ENCODE results near the gene DYDC2.

The DYDC2 gene

GRCh38 chr10:80324891-80325364 is 31.7 kb upstream of the DYDC2 start:
- Histone ChIP-seq H3K4ac (ENCODE audit: low read length) (no peak overlapping the region), H4K91ac (ENCODE audit: low read depth, low read length, poor library complexity) (no peak overlapping the region), H3K4me3 (ENCODE audit: low read length in 2 of 2) (no peak overlapping the region), H3K23ac (ENCODE audit: low read depth, low read length, poor library complexity) (no peak overlapping the region), H3K27me3 (ENCODE audit: control insufficient read depth in 3 of 3, insufficient read depth in 3 of 3, low read depth in 1 of 3, low read length in 3 of 3) (peaks cover 0 to 3% (median 0%) of the 10 kb centered on the region in 3 experiments), H3K27ac (replicated peaks; ENCODE audit: low read length) (no peak overlapping the region), H2AK5ac (ENCODE audit: low read depth, low read length) (no peak overlapping the region), H2AFZ (ENCODE audit: low read length) (no peak overlapping the region), H2BK120ac (ENCODE audit: low read depth, low read length) (no peak overlapping the region), H3K4me1 (ENCODE audit: control insufficient read depth in 2 of 2, insufficient read depth in 1 of 2, low read depth in 1 of 2, low read length in 2 of 2) (peaks cover 2 to 7% of the 10 kb centered on the region in 2 donors), H3K36me3 (replicated peaks in 1 of 2; ENCODE audit: control insufficient read depth in 2 of 2, insufficient read depth in 2 of 2, low read length in 2 of 2) (no peaks in the 10 kb centered on the region), H3K14ac (ENCODE audit: low read length) (no peak overlapping the region), H3K9me3 (replicated peaks in 1 of 2; ENCODE audit: control insufficient read depth in 2 of 2, insufficient read depth in 1 of 2, low read depth in 1 of 2, low read length in 2 of 2) (no peaks in the 10 kb centered on the region), H4K8ac (ENCODE audit: low read depth, low read length) (no peak overlapping the region), H2BK12ac (ENCODE audit: low read length) (no peak overlapping the region), H3K4me2 (ENCODE audit: insufficient read depth, low read length, poor library complexity, severe bottlenecking) (no peak overlapping the region), H3K18ac (ENCODE audit: low read length) (no peak overlapping the region), H3K9ac (ENCODE audit: low read depth, low read length, poor library complexity) (no peak overlapping the region), H3K79me1 (ENCODE audit: low read depth, low read length) (no peaks in the 10 kb centered on the region), H2BK5ac (ENCODE audit: low read length) (no peak overlapping the region), H2BK15ac (ENCODE audit: low read length) (no peak overlapping the region)
- WGBS, 2 donors (ENCODE audit: extremely low coverage in 2 of 2, insufficient read length in 2 of 2, insufficient replicate concordance in 1 of 2) = no CpG with 5 or more reads among the region's 6 CpGs
- DNase-seq (ENCODE audit: low spot score) = no peak

GRCh38 chr10:80333983-80334382 is 22.6 kb upstream of the DYDC2 start:
- Histone ChIP-seq H3K18ac (ENCODE audit: low read length) (no peak overlapping the region), H3K4me3 (ENCODE audit: low read length in 2 of 2) (no peak overlapping the region), H4K8ac (ENCODE audit: low read depth, low read length) (no peak overlapping the region), H3K9me3 (replicated peaks in 1 of 2; ENCODE audit: control insufficient read depth in 2 of 2, insufficient read depth in 1 of 2, low read depth in 1 of 2, low read length in 2 of 2) (no peaks in the 10 kb centered on the region), H3K36me3 (replicated peaks in 1 of 2; ENCODE audit: control insufficient read depth in 2 of 2, insufficient read depth in 2 of 2, low read length in 2 of 2) (no peaks in the 10 kb centered on the region), H2AK5ac (ENCODE audit: low read depth, low read length) (no peak overlapping the region), H2AFZ (ENCODE audit: low read length) (no peak overlapping the region), H3K4me2 (ENCODE audit: insufficient read depth, low read length, poor library complexity, severe bottlenecking) (no peak overlapping the region), H3K79me1 (ENCODE audit: low read depth, low read length) (no peaks in the 10 kb centered on the region), H3K27ac (replicated peaks; ENCODE audit: low read length) (no peak overlapping the region), H3K27me3 (ENCODE audit: control insufficient read depth in 3 of 3, insufficient read depth in 3 of 3, low read depth in 1 of 3, low read length in 3 of 3) (peaks cover 0 to 10% (median 0%) of the 10 kb centered on the region in 3 experiments), H2BK15ac (ENCODE audit: low read length) (no peak overlapping the region), H4K91ac (ENCODE audit: low read depth, low read length, poor library complexity) (no peak overlapping the region), H3K9ac (ENCODE audit: low read depth, low read length, poor library complexity) (no peak overlapping the region), H3K23ac (ENCODE audit: low read depth, low read length, poor library complexity) (no peak overlapping the region), H3K4ac (ENCODE audit: low read length) (no peak overlapping the region), H3K4me1 (ENCODE audit: control insufficient read depth in 2 of 2, insufficient read depth in 1 of 2, low read depth in 1 of 2, low read length in 2 of 2) (no peaks in the 10 kb centered on the region), H2BK5ac (ENCODE audit: low read length) (no peak overlapping the region), H2BK12ac (ENCODE audit: low read length) (no peak overlapping the region), H2BK120ac (ENCODE audit: low read depth, low read length) (no peak overlapping the region), H3K14ac (ENCODE audit: low read length) (no peak overlapping the region)
- DNase-seq (ENCODE audit: low spot score) = no peak
- WGBS, 2 donors (ENCODE audit: extremely low coverage in 2 of 2, insufficient read length in 2 of 2, insufficient replicate concordance in 1 of 2) = no CpG with 5 or more reads among the region's 1 CpG

GRCh38 chr10:80344276-80344675 is 12.3 kb upstream of the DYDC2 start:
- Histone ChIP-seq H3K4me2 (ENCODE audit: insufficient read depth, low read length, poor library complexity, severe bottlenecking) (no peak overlapping the region), H3K18ac (ENCODE audit: low read length) (no peak overlapping the region), H3K4ac (ENCODE audit: low read length) (no peak overlapping the region), H2AK5ac (ENCODE audit: low read depth, low read length) (no peak overlapping the region), H2BK120ac (ENCODE audit: low read depth, low read length) (no peak overlapping the region), H3K23ac (ENCODE audit: low read depth, low read length, poor library complexity) (no peak overlapping the region), H3K27ac (replicated peaks; ENCODE audit: low read length) (no peak overlapping the region), H4K91ac (ENCODE audit: low read depth, low read length, poor library complexity) (no peak overlapping the region), H3K4me1 (ENCODE audit: control insufficient read depth in 2 of 2, insufficient read depth in 1 of 2, low read depth in 1 of 2, low read length in 2 of 2) (no peaks in the 10 kb centered on the region), H3K4me3 (ENCODE audit: low read length in 2 of 2) (no peak overlapping the region), H2BK15ac (ENCODE audit: low read length) (no peak overlapping the region), H3K27me3 (ENCODE audit: control insufficient read depth in 3 of 3, insufficient read depth in 3 of 3, low read depth in 1 of 3, low read length in 3 of 3) (peaks cover 0 to 5% (median 0%) of the 10 kb centered on the region in 3 experiments), H2BK12ac (ENCODE audit: low read length) (no peak overlapping the region), H2AFZ (ENCODE audit: low read length) (no peak overlapping the region), H3K79me1 (ENCODE audit: low read depth, low read length) (no peaks in the 10 kb centered on the region), H3K14ac (ENCODE audit: low read length) (no peak overlapping the region), H3K36me3 (replicated peaks in 1 of 2; ENCODE audit: control insufficient read depth in 2 of 2, insufficient read depth in 2 of 2, low read length in 2 of 2) (no peaks in the 10 kb centered on the region), H2BK5ac (ENCODE audit: low read length) (no peak overlapping the region), H4K8ac (ENCODE audit: low read depth, low read length) (no peak overlapping the region), H3K9ac (ENCODE audit: low read depth, low read length, poor library complexity) (no peak overlapping the region), H3K9me3 (replicated peaks in 1 of 2; ENCODE audit: control insufficient read depth in 2 of 2, insufficient read depth in 1 of 2, low read depth in 1 of 2, low read length in 2 of 2) (no peaks in the 10 kb centered on the region)
- no peak for DNase-seq (ENCODE audit: low spot score)
- no CpG with 5 or more reads among the region's 1 CpG for WGBS, 2 donors (ENCODE audit: extremely low coverage in 2 of 2, insufficient read length in 2 of 2, insufficient replicate concordance in 1 of 2)

- Histone ChIP-seq H3K9ac (ENCODE audit: low read depth, low read length, poor library complexity) (no peak overlapping the region), H3K14ac (ENCODE audit: low read length) (no peak overlapping the region), H3K4me3 (ENCODE audit: low read length in 2 of 2) (no peak overlapping the region), H2BK5ac (ENCODE audit: low read length) (no peak overlapping the region), H2BK15ac (ENCODE audit: low read length) (no peak overlapping the region), H3K36me3 (replicated peaks in 1 of 2; ENCODE audit: control insufficient read depth in 2 of 2, insufficient read depth in 2 of 2, low read length in 2 of 2) (no peaks in the 10 kb centered on the region), H3K27me3 (ENCODE audit: control insufficient read depth in 3 of 3, insufficient read depth in 3 of 3, low read depth in 1 of 3, low read length in 3 of 3) (peaks cover 0 to under 1% (median 0%) of the 10 kb centered on the region in 3 experiments), H2BK120ac (ENCODE audit: low read depth, low read length) (no peak overlapping the region), H3K4me2 (ENCODE audit: insufficient read depth, low read length, poor library complexity, severe bottlenecking) (no peak overlapping the region), H3K9me3 (replicated peaks in 1 of 2; ENCODE audit: control insufficient read depth in 2 of 2, insufficient read depth in 1 of 2, low read depth in 1 of 2, low read length in 2 of 2) (no peaks in the 10 kb centered on the region), H3K23ac (ENCODE audit: low read depth, low read length, poor library complexity) (no peak overlapping the region), H3K4ac (ENCODE audit: low read length) (no peak overlapping the region), H2AK5ac (ENCODE audit: low read depth, low read length) (no peak overlapping the region), H3K18ac (ENCODE audit: low read length) (no peak overlapping the region), H4K8ac (ENCODE audit: low read depth, low read length) (no peak overlapping the region), H3K4me1 (ENCODE audit: control insufficient read depth in 2 of 2, insufficient read depth in 1 of 2, low read depth in 1 of 2, low read length in 2 of 2) (no peaks in the 10 kb centered on the region), H2AFZ (ENCODE audit: low read length) (no peak overlapping the region), H3K79me1 (ENCODE audit: low read depth, low read length) (no peaks in the 10 kb centered on the region), H4K91ac (ENCODE audit: low read depth, low read length, poor library complexity) (no peak overlapping the region), H2BK12ac (ENCODE audit: low read length) (no peak overlapping the region), H3K27ac (replicated peaks; ENCODE audit: low read length) (no peak overlapping the region)
- no peak for DNase-seq (ENCODE audit: low spot score)
- WGBS, 2 donors (ENCODE audit: extremely low coverage in 2 of 2, insufficient read length in 2 of 2, insufficient replicate concordance in 1 of 2) = no CpG with 5 or more reads among the region's 2 CpGs
Observed at GRCh38 chr10:80344912-80345311, 11.7 kb upstream of the DYDC2 start.

All from neuronal stem cell (in vitro differentiated cells).